GM20000 (cell line): ENCODE data around the gene LHPP.

Experiments
- DNase-seq: peaks from one replicate; pipeline ENCODE4 v3.0.0; 2012; ENCODE audit warnings: low spot score
- TF ChIP-seq, protein P1 (sequence below): IDR thresholded peaks from 2 replicates; pipeline ENCODE4 v1.5.1; 2012; ENCODE audit warnings: mild to moderate bottlenecking, control low read depth; ENCODE audit errors: extremely low read depth, missing control alignments

Gene LHPP

DNA sequence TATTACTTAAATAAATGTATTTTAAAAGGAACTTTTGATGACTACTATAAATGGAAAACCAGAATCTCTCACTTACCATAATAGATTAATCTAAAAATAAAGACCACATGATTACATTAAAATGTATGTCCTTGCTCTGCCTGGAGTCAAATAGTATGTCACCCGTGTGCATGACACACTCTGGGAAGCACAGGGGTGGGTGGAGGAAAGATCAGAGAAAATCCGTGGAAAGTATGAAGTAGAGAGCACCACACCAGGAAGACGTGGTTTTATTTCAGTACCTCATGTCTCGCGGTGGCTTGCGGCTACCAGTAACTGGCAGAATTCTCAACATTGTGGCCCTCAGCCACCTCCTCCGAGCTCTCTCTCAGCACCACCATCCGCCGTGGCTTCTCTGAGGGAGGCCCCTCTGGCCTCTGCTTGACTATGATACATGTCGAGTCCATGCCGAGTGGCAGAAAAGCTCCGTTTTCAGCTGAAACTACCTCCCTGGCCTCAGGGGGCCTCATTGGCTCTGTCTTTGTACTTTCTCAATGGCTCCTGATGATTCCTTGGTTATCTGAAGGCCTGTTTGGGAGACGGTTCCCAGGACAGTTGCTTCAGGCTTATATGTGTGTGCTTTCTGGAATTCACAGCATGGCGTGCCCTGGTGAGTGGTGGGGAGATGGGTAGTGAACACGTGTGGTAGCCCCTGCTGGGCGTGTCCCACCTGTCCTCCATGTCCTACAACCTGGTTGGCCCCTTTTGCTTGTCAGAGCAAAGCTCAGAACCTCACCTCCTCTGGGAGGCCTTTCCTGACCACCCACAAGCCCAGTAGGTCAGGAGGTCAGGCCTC lies 49.8 kb downstream of the LHPP start:
- DNase-seq, result no peak
- TF ChIP-seq, protein P1, sequence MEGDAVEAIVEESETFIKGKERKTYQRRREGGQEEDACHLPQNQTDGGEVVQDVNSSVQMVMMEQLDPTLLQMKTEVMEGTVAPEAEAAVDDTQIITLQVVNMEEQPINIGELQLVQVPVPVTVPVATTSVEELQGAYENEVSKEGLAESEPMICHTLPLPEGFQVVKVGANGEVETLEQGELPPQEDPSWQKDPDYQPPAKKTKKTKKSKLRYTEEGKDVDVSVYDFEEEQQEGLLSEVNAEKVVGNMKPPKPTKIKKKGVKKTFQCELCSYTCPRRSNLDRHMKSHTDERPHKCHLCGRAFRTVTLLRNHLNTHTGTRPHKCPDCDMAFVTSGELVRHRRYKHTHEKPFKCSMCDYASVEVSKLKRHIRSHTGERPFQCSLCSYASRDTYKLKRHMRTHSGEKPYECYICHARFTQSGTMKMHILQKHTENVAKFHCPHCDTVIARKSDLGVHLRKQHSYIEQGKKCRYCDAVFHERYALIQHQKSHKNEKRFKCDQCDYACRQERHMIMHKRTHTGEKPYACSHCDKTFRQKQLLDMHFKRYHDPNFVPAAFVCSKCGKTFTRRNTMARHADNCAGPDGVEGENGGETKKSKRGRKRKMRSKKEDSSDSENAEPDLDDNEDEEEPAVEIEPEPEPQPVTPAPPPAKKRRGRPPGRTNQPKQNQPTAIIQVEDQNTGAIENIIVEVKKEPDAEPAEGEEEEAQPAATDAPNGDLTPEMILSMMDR, result no peak

DNA sequence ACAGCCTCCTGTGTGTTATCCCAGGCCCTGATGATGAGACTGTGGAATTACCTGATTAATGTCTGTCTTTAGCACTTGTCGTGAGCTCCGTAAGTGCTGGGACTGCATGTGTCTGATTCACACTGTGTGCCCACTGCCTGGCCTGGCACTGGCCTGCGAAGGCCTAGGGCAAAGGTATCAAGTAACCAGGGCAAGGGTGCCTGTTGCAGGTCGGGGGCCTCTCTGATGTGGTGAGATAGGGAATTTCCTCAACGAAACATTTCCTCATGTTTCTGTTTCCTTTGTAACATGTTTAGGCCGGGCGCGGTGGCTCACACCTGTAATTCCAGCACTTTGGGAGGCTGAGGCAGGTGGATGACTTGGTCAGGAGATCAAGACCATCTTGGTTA lies 50.4 kb downstream of the LHPP start:
- TF ChIP-seq, protein P1, result no peak
- no peak for DNase-seq

DNA sequence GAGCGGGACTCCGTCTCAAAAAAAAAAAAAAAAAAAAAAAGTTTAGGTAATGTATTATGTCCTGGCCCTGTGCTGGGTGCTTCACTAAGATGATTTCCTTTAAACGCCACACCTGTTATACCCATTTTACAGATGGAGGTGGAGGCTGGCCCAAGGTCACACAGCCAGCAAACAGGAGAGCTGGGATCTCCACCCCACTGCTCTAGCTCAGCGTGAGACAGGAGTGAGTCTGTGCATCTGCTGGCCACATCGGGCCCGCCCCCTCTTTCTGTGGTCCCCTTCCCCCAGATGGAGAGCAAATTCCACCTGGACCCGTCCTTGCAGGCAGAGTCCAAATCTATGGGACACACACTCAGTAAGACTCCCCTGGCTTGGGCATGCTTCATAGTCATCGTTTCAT lies 51.0 kb downstream of the LHPP start:
- no peak for DNase-seq
- TF ChIP-seq, protein P1, result no peak

DNA sequence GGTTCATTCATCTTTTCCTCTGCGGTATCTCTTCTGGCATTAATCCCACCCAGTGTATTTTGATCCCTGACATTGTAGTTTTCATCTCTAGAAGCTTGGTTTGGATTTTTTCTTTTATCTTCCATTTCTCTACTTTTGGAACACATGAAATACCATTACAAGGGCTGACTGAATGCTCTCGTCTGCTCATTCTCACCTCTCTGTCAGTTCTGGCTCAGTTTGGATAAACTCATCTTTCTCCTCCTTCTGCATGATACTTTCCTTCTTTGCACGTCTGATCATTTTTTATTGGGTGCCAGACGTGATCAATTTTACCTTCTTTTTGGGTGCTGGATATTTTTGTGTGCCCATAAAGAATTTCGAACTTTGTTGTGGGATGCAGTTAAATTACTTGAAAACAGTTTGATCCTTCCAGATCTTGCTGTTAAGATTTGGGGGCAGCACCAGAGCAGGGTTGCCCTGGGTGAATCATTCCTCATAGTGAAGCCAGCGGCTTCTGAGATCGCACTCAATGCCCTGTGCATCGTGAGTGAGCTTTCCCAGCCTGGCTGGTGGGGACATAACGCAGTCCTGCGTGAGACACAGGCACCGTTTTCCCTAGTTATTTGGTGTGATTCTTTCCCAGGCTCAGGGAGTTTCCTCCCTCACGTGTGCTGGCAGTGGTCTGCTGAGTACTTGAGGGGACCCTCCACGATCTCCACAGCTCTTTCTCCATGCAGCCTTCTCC lies 53.8 kb downstream of the LHPP start:
- TF ChIP-seq, protein P1, result no peak
- no peak for DNase-seq

DNA sequence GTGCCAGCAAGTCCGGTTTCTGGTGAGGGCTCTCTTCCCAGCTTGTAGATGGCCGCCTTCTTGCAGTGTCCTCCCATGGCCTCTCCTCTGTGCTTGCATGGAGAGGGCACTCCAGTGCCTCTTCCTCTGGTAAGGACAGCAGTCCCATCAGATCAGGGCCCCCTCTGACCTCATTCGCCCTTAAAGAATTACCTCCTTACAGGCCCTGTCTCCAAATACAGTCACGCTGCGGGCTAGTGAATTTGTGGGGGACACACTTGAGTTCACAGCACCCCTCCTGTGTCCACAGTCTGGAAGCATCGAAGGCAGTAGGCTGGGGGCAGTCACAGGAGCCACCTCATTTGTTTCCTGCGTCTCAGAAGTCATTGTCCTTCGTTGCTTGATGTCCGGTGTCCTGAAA lies 54.6 kb downstream of the LHPP start:
- TF ChIP-seq, protein P1, result no peak
- DNase-seq, result no peak

DNA sequence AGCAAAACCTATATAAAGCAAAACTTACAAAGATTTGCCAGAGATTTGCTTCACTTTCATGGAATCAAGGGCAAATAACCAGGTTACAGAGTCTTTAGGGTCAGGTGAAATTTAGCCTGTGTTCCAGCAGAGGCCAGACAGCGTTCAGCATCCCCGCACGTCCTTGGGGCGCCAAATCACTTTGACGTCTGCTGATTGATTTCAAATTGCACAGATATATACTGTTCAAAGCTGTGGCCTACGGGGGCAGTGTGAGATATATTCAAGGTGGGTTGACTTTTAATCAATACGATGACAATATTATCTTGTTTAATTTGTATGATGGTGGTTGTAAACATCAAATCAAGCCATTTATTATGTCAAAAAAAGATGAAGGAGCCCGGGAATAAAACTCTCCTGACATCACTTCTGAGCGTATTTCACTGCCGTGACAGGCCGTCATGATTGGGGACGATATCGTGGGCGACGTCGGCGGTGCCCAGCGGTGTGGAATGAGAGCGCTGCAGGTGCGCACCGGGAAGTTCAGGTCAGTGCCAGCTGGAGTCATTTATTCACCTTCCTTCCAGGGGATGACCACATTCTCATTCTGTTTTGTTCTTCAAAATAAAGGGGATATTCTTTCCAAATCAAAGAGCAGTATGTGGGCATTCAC lies 55.2 kb downstream of the LHPP start:
- DNase-seq, result no peak
- TF ChIP-seq, protein P1, result no peak

DNA sequence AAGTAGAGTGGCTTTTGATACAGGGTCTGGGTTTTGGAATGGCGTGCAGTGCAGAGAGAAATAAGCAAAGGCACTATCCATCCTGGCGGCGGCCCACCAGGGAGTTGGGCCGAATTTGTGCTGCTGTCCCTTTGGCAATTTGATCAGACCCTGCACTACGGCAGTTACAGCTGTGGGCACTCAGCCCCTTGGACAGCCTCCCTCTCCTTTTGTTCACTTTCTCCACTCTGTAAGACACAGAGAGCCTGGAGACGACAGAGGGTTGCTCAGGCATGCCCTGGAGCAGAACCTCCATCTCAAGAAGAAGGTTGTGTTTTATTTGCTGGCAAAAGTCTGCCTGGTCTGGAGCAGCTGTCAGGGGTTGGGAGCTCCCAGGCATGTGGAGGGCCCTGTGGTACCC lies 55.8 kb downstream of the LHPP start:
- no peak for DNase-seq
- TF ChIP-seq, protein P1, result no peak
